HEK293 (cell line): ENCODE measurements around the gene ARHGAP45.

ENCODE experiments used
- CTCF ChIA-PET: fragments of 350-600 bp; formaldehyde crosslinking; extraction: SDS; loops from one replicate; lab custom pipeline; 2021; ENCODE audit warnings: antibody characterized with exemption; lab: Yijun Ruan, JAX
- POLR2A ChIA-PET: fragments of 300-600 bp; formaldehyde crosslinking; extraction: SDS; loops from one replicate; lab custom pipeline; 2020; ENCODE audit warnings: antibody characterized with exemption, inconsistent platforms; lab: Yijun Ruan, JAX
- H3K27ac ChIP-seq: fragments of 200-500 bp; sonication (Bioruptor generic); 2 replicates; pipeline ENCODE4 v1.5.1; 2014; ENCODE audit warnings: low read depth, low read length, control low read depth, inconsistent platforms; ENCODE audit errors: extremely low read depth
- H3K36me3 ChIP-seq, 2 experiments: fragments of 200-500 bp in 1 of 2; sonication (Bioruptor generic) in 1 of 2; 1 replicate in 1 of 2; 2 replicates in 1 of 2; pipeline ENCODE4 v1.5.1; 2014 to 2017; ENCODE audit warnings: inconsistent platforms in 2 of 2, low read length in 2 of 2; ENCODE audit not compliant: control insufficient read depth in 2 of 2, insufficient read depth in 1 of 2
- H3K4me1 ChIP-seq: fragments of 200-500 bp; sonication (Bioruptor generic); 2 replicates; pipeline ENCODE4 v1.5.1; 2014; ENCODE audit warnings: mild to moderate bottlenecking, low read length, inconsistent platforms; ENCODE audit not compliant: control insufficient read depth, insufficient read depth
- H3K4me3 ChIP-seq: 2 replicates; pipeline ENCODE4 v1.5.1; 2011; ENCODE audit warnings: low read depth, mild to moderate bottlenecking, control low read depth, low read length, moderate library complexity
- H3K9me3 ChIP-seq: fragments of 200-500 bp; sonication (Bioruptor generic); 2 replicates; pipeline ENCODE4 v1.5.1; 2014; ENCODE audit warnings: low read depth, low read length, inconsistent platforms; ENCODE audit not compliant: control insufficient read depth, insufficient read depth
- EGR2 ChIP-seq: fragments of 450-650 bp; formaldehyde crosslinking; IDR thresholded peaks from 2 replicates; pipeline ENCODE4 v1.5.1; 2016; ENCODE audit warnings: low read depth, missing biosample characterization, missing genetic modification characterization
- FEZF1 ChIP-seq: fragments of 450-650 bp; formaldehyde crosslinking; IDR thresholded peaks from 2 replicates; pipeline ENCODE4 v1.5.1; 2016; ENCODE audit warnings: missing biosample characterization, missing genetic modification characterization
- KLF10 ChIP-seq: fragments of 450-650 bp; IDR thresholded peaks from 2 replicates; pipeline ENCODE4 v1.5.1; 2018; ENCODE audit warnings: missing biosample characterization, mild to moderate bottlenecking, missing genetic modification characterization
- KLF8 ChIP-seq: fragments of 450-650 bp; formaldehyde crosslinking; IDR thresholded peaks from 2 replicates; pipeline ENCODE4 v1.5.1; 2016; ENCODE audit warnings: missing biosample characterization, missing genetic modification characterization
- MEIS1 ChIP-seq: sonication (generic); formaldehyde crosslinking; IDR thresholded peaks from 2 replicates; pipeline ENCODE4 v1.8.1; 2022; ENCODE audit warnings: missing genetic modification reagents, mild to moderate bottlenecking, borderline replicate concordance
- PRDM1 ChIP-seq: fragments of 450-650 bp; formaldehyde crosslinking; IDR thresholded peaks from 2 replicates; pipeline ENCODE4; 2016; ENCODE audit warnings: missing biosample characterization, missing genetic modification characterization
- REPIN1 ChIP-seq: fragments of 450-650 bp; formaldehyde crosslinking; IDR thresholded peaks from 2 replicates; pipeline ENCODE4 v1.5.1; 2017; ENCODE audit warnings: missing biosample characterization, missing genetic modification characterization, low read depth
- SP2 ChIP-seq: fragments of 450-650 bp; formaldehyde crosslinking; IDR thresholded peaks from 2 replicates; pipeline ENCODE4 v1.5.1; 2016; ENCODE audit warnings: missing biosample characterization, missing genetic modification characterization
- SP3 ChIP-seq: fragments of 450-650 bp; formaldehyde crosslinking; IDR thresholded peaks from 2 replicates; pipeline ENCODE4 v1.5.1; 2016; ENCODE audit warnings: missing biosample characterization, missing genetic modification characterization
- ZBTB1 ChIP-seq: fragments of 450-650 bp; formaldehyde crosslinking; IDR thresholded peaks from 2 replicates; pipeline ENCODE4 v1.5.1; 2016; ENCODE audit warnings: missing biosample characterization, missing genetic modification characterization
- ZFHX2 ChIP-seq: fragments of 450-650 bp; formaldehyde crosslinking; conservative IDR thresholded peaks from 2 replicates; pipeline ENCODE4 v1.5.1; 2016; ENCODE audit warnings: missing biosample characterization, missing genetic modification characterization
- ZFP69B ChIP-seq: fragments of 450-650 bp; formaldehyde crosslinking; IDR thresholded peaks from 2 replicates; pipeline ENCODE4 v1.5.1; 2016; ENCODE audit warnings: missing biosample characterization, missing genetic modification characterization
- ZIC2 ChIP-seq: fragments of 450-650 bp; formaldehyde crosslinking; IDR thresholded peaks from 2 replicates; pipeline ENCODE4 v1.5.1; 2016; ENCODE audit warnings: missing biosample characterization, missing genetic modification characterization
- ZNF140 ChIP-seq: fragments of 450-650 bp; formaldehyde crosslinking; IDR thresholded peaks from 2 replicates; pipeline ENCODE4 v1.5.1; 2016; ENCODE audit warnings: missing biosample characterization, missing genetic modification characterization
- ZNF16 ChIP-seq: fragments of 450-650 bp; formaldehyde crosslinking; IDR thresholded peaks from 2 replicates; pipeline ENCODE4 v1.5.1; 2016; ENCODE audit warnings: low read depth, missing biosample characterization, missing genetic modification characterization
- ZNF184 ChIP-seq: fragments of 450-650 bp; IDR thresholded peaks from 2 replicates; pipeline ENCODE4 v1.5.1; 2018; ENCODE audit warnings: missing biosample characterization, mild to moderate bottlenecking, missing genetic modification characterization
- ZNF426 ChIP-seq: fragments of 450-650 bp; formaldehyde crosslinking; IDR thresholded peaks from 2 replicates; pipeline ENCODE4 v1.5.1; 2017; ENCODE audit warnings: missing biosample characterization, missing genetic modification characterization, mild to moderate bottlenecking, inconsistent platforms, moderate library complexity
- ZNF561 ChIP-seq: fragments of 450-650 bp; IDR thresholded peaks from 2 replicates; pipeline ENCODE4 v1.5.1; 2018; ENCODE audit warnings: missing biosample characterization, missing genetic modification characterization, borderline replicate concordance
- ZNF585B ChIP-seq: fragments of 450-650 bp; formaldehyde crosslinking; IDR thresholded peaks from 2 replicates; pipeline ENCODE4 v1.5.1; 2016; ENCODE audit warnings: missing biosample characterization, missing genetic modification characterization
- ZNF596 ChIP-seq: fragments of 450-650 bp; IDR thresholded peaks from 2 replicates; pipeline ENCODE4 v1.5.0; 2018; ENCODE audit warnings: missing biosample characterization, mild to moderate bottlenecking, missing genetic modification characterization, moderate library complexity
- ZNF621 ChIP-seq: fragments of 450-650 bp; formaldehyde crosslinking; IDR thresholded peaks from 2 replicates; pipeline ENCODE4 v1.5.1; 2017; ENCODE audit warnings: missing biosample characterization, missing genetic modification characterization
- ZNF660 ChIP-seq: fragments of 450-650 bp; IDR thresholded peaks from 2 replicates; pipeline ENCODE4 v1.5.1; 2018; ENCODE audit warnings: missing biosample characterization, mild to moderate bottlenecking, missing genetic modification characterization
- ZXDB ChIP-seq: fragments of 450-650 bp; formaldehyde crosslinking; IDR thresholded peaks from 2 replicates; pipeline ENCODE4 v1.5.1; 2016; ENCODE audit warnings: missing biosample characterization, missing genetic modification characterization
- TF ChIP-seq, protein P1 (sequence below): fragments of 450-650 bp; formaldehyde crosslinking; IDR thresholded peaks from 2 replicates; pipeline ENCODE4 v1.5.1; 2016; ENCODE audit warnings: missing biosample characterization, missing genetic modification characterization
- TF ChIP-seq, protein P2 (sequence below): fragments of 450-650 bp; formaldehyde crosslinking; IDR thresholded peaks from 2 replicates; pipeline ENCODE4 v1.5.1; 2016; ENCODE audit warnings: missing biosample characterization, missing genetic modification characterization, borderline replicate concordance

Gene ARHGAP45

DNA sequence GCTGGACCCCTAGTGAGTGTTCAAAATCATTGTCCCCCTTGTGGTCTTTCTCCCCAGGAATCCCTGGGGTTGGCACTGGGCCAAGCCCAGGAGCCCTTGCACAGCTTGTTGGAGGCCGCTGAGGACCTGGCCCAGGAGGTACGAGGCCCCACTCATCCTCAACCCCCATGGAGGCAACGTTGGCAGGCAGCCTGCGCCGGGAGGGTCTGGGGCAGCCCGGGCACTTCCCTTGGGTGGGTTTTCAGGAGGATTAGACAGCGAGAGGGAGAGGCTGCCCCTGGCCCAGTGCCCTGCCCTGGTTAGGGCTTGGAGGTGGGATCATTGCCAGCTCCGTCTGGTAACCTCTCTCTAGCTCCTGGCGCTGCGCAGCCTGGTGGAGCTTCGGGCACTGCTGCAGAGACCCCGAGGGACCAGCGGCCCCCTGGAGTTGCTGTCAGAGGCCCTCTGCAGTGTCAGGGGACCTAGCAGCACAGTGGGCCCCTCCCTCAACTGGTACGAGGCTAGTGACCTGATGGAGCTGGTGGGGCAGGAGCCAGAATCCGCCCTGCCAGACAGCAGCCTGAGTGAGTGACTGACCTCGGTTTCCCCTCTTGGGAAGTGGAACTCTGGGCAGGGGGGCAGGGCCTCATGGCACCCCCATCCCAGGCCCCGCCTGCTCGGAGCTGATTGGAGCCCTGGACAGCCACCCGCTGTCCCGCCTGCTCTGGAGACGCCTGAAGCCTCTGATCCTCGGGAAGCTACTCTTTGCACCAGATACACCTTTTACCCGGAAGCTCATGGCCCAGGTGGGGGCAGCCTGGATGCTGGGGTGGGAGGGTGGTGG, 24.1 kb upstream of the ARHGAP45 start (continued):
- TF ChIP-seq ZNF660 (tag by site-specific recombination): 0 out of 2 replicates have a peak, but pooled peaks have one; percentile 65
- no peak for TF ChIP-seq ZNF426
- TF ChIP-seq ZNF585B (tag by site-specific recombination): no peak
- no peak for TF ChIP-seq ZFHX2
- TF ChIP-seq, protein P1, sequence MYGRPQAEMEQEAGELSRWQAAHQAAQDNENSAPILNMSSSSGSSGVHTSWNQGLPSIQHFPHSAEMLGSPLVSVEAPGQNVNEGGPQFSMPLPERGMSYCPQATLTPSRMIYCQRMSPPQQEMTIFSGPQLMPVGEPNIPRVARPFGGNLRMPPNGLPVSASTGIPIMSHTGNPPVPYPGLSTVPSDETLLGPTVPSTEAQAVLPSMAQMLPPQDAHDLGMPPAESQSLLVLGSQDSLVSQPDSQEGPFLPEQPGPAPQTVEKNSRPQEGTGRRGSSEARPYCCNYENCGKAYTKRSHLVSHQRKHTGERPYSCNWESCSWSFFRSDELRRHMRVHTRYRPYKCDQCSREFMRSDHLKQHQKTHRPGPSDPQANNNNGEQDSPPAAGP (tag by site-specific recombination): peak; percentile 73
- 0 out of 2 replicates have a peak, but pooled peaks have one; percentile 57 for TF ChIP-seq ZNF561
- no peak for TF ChIP-seq PRDM1 (tag by site-specific recombination)
- TF ChIP-seq KLF10: peak; percentile 62; the same call in 1 of the 2 replicates
- TF ChIP-seq ZNF140 (tag by site-specific recombination): no peak
- no peak for TF ChIP-seq ZBTB1
- no peak for TF ChIP-seq REPIN1 (tag by site-specific recombination)
- TF ChIP-seq ZIC2: peak; percentile 87
- no peak for TF ChIP-seq ZFP69B (tag by site-specific recombination)
- no peak for TF ChIP-seq EGR2 (tag by site-specific recombination)
- peak; percentile 92 for TF ChIP-seq ZNF184 (tag by site-specific recombination)

DNA sequence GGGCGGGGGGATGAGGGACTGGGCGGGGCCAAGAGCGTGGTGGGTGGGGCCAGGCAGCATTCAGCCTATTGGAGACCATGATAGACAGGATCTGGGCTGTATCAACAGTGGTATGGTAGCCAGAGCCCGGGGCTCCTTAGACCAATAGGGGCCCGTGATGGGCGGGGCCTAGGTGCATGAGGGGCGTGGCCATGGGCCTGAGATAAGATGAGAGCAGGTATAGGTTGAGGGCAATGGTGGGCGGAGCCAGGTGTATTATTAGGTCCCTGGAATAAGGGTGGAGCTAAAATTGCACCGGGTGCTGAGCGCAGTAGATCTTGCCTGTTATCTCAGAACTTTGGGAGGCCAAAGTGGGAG, 21.7 kb upstream of the ARHGAP45 start:
- ChIA-PET CTCF (no interaction called here), POLR2A (no interaction called here)
- TF ChIP-seq SP2 (tag by site-specific recombination): peak; percentile 69
- no peak for TF ChIP-seq MEIS1 (CRISPR knock-in tag)
- TF ChIP-seq, protein P2, sequence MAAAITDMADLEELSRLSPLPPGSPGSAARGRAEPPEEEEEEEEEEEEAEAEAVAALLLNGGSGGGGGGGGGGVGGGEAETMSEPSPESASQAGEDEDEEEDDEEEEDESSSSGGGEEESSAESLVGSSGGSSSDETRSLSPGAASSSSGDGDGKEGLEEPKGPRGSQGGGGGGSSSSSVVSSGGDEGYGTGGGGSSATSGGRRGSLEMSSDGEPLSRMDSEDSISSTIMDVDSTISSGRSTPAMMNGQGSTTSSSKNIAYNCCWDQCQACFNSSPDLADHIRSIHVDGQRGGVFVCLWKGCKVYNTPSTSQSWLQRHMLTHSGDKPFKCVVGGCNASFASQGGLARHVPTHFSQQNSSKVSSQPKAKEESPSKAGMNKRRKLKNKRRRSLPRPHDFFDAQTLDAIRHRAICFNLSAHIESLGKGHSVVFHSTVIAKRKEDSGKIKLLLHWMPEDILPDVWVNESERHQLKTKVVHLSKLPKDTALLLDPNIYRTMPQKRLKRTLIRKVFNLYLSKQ (tag by site-specific recombination): no peak
- TF ChIP-seq SP3 (tag by site-specific recombination): 0 out of 2 replicates have a peak, but pooled peaks have one; percentile 26
- no peak for TF ChIP-seq ZNF621 (tag by site-specific recombination)
- no peak for TF ChIP-seq EGR2 (tag by site-specific recombination)
- TF ChIP-seq FEZF1: no peak
- no peak for TF ChIP-seq ZNF596 (tag by site-specific recombination)
- TF ChIP-seq KLF8 (tag by site-specific recombination): peak; percentile 49; the same call in 1 of the 2 replicates
- no peak for TF ChIP-seq ZXDB (tag by site-specific recombination)
- TF ChIP-seq ZNF16 (tag by site-specific recombination): no peak
- H3K4me3 ChIP-seq: no peak overlapping the region
- H3K36me3 ChIP-seq: peaks cover 0 to 22% of the 10 kb centered on the region in 2 experiments; a peak in 2 of 3 replicates
- no peak overlapping the region for H3K27ac ChIP-seq
- H3K4me1 ChIP-seq: no peaks in the 10 kb centered on the region; the same call in 1 of the 2 replicates
- no peaks in the 10 kb centered on the region for H3K9me3 ChIP-seq
